GM21423 (cell line): Measurements from ENCODE around the gene MFSD6L.

Experiments used
- ATAC-seq: cut with Tn5 transposase; IDR thresholded peaks from one replicate; pipeline ENCODE4 v1.9.1; 2021; ENCODE audit warnings: mild to moderate bottlenecking, moderate library complexity; ENCODE audit not compliant: unreplicated experiment

MFSD6L gene, protein sequence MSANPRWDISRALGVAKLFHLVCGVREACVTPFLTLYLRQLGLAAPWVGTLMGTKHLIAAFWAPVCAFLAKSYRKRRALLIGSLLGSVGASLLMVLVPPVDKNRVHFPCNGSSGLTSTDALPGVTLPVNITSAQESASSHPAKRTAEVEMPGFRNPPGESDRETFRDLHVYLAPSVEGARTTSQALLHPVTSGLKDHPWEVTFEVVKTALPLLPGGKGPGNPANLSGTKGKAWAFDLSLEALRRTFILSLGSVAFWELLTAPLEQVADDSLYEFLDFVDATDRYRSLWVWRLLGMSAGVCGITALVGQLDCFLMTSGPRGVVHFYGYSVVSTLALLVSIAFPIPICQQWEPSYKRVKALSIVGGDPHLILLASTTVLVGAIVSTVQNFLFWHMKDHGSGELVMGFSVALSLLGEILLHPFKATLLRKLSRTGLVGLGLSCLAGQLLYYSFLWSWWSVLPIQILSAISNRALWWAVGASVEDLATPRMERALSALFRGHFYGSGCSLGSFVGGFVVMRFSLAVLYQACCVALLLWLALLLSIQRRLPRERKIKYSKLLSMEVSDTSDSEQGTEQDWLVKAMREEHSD

DNA sequence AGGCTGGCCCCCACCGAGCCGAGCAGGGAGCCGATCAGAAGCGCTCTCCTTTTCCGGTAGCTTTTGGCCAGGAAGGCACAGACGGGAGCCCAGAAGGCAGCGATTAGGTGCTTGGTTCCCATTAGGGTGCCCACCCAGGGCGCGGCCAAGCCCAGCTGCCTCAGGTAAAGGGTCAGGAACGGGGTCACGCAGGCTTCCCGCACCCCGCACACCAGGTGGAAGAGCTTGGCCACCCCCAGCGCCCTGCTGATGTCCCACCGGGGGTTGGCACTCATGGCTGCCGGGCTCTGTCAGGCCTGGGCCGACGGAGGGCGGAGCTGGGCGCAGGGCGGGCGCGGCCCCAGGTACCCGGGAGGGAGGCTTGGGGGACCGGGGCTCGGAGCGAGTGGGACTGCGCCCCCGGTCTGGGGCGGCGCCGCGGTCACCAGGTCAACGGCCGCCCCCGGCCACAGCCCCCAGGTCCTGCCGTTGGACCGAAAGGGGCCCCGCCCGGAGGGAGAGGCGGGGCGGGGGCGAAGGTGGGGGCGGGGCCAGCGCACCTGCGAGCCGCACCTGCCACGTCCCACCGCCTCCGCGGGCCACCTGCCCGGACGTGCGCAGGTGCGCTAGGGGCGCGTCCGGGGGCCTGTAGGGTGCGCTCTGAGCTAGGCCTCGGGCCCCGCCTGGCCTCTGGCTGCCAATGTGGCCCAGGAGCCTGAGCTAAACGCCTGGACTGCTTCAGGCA lies at the start of gene MFSD6L:
MFSD6L (minus strand) TSS at position 520 of the 724 bp plus-strand sequence; CDS start at position 275, 245 bp downstream.
- no peak for ATAC-seq

DNA sequence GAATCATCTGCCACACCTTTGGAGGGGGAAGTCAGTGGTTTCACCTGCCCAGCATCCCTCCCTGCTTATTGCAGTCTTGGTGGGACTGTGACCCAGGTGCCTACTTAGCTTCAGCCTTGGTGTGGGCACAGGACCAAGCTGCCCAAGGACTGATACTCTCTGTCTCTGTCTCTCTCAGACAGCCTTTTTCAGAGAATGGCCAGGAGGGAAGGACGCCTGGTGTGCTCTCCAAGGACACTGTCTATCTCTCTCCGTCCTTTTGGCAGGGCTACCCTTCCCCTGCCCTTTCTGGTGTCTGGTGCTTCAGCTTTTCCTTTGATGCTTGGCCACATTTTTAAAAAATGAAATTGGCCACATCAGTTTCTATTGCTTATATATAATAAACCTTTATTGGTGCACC lies 48.7 kb upstream of the MFSD6L start:
- no peak for ATAC-seq

DNA sequence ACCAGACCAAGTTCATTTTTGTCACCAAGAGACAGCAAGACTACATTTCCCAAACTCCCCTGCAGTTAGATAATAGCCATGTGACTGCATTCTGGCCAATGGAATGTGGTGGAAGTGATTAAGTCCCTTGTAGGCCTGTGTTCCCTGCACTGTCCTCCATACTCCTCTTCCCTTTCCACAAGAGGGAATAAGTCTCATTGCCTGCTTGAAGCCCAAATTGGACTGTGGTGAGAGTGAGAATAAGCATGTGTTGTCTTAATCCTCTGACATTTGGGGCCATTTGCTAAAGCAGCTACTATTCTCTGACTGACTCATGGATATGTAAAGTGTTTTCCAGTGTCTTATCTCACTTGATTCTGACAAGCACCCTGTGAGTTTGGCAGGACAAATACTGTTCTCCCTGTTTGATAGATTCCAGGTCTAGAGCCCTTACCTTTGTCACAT lies 47.6 kb upstream of the MFSD6L start:
- no peak for ATAC-seq

DNA sequence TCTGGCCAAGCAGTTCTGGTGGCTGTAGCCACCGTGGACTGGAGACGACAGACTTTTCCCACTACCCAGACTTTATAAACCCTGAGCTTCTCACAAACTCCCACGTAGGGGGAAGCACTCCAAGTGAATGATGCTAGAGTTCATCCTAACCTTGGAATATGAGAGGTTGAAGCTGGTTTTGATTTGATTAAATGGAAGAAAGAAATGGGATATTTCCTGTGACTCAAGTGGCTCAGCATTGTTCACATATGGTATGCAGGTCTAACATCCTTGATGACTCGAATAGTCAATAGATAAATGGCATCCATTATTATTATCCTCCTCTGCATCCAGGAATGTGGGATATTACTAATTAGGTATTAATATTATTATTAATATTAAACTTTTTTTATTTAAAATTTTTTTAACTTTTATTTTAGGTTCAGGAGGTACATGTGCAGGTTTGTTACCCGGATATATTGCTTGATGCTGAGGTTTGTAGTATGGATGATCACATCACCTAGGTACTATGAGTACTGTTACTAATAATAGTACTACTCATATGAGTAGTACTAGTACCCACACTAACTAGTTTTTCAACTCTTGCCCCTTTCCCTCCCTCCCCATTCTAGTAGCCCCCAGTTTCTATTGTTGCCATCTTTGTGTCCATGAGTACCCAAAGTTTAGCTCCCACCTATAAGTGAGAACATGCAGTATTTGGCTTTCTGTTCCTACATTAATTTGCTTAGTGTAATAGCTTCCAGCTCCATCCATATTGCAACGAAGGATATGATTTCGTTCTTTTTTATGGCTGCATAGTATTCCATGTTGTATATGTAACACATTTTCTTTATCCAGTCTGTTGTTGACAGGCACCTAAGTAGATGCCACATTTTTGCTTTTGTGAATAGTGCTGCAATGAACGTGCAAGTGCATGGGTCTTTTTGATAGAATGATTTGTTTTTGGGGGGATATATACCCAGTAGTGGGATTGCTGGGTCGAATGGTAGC lies 45.4 kb upstream of the MFSD6L start:
- no peak for ATAC-seq

DNA sequence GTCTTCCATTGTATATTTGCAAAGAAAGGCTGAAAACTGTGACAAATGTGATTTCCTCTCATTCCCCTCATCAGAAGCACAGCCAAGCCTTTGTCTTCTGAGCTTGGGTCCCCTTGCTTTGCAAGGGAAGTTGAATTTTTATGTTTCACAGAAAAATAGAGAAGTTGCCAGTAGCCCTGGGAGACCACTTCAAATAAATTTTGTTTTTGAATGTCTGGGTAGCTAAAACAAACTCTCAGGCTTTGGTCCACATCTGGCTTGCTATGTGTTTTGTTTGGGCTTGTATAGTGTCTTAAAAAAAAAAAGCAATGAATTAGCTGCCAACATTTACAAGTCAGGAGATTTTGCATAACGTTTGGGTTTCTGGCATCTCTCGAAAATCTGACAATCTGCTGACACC lies 44.2 kb upstream of the MFSD6L start:
- no peak for ATAC-seq

DNA sequence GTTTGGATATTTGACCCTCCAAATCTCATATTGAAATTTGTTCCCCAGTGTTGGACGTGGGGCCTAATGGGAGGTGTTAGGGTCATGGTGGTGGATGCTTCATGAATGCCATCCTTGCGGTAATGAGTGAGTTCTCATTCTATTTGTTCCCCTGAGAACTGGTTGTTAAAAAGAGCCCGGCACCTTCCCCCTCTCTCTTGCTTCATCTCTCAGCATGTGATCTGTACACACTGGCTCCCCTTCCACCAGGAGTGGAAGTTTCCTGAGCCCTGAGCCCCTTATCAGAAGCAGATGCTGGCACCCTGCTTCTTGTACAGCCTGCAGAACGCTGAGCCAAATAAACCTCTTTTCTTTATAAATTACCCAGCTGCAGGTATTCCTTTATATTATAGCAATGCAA lies 42.7 kb upstream of the MFSD6L start:
- no peak for ATAC-seq

DNA sequence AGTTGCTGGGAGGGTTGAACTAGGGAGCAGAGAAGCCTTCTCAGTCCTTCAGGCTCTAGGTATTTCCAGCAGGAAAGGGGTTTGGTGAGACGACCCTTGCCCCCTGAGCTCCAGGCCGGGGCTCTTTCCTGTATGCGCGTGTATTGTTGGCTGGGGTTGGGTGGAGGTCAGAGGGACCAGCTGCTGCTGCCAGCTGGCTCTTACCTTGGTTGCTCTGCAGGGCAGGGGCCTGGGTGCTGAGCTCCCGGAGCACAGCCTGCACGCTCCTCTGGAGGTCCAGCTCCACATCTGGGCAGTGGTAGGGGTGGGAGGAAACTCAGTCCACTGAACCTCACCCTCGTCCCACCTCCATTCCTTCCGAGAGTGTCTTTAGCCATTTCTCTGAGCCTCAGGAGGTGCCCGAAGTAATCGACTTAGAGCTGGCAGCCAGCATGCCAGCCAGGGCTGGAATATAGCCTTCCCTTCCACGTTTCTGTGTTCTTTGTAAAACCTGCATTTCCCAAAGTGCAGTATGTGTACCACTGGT lies 40.3 kb upstream of the MFSD6L start:
- no peak for ATAC-seq

DNA sequence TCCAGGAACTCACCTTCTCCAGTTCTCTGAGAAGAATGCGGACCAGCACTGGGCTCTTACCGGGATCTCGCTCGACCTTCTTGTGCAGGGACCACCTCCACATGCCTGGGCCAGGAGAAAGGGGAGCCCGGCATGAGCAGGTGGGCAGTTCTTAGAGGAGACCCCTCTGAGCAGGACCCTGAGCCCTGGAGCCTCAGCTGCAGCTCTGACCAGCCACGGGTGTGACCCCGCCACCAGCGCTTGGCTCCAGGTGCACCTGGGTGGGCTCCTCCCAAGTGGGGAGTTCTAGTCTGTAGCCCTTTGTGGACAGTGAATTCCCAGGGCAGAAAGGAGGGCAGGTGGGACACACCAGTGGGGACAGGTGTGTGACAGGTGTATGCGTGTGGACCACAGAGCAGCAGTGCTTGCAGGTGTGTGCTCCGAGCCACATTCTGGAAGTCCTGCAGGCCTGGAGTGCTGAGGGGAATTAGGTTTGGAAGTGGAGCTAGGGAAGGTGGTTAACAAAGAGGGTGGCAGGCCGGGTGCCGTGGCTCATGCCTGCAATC lies 39.5 kb upstream of the MFSD6L start:
- no peak for ATAC-seq

DNA sequence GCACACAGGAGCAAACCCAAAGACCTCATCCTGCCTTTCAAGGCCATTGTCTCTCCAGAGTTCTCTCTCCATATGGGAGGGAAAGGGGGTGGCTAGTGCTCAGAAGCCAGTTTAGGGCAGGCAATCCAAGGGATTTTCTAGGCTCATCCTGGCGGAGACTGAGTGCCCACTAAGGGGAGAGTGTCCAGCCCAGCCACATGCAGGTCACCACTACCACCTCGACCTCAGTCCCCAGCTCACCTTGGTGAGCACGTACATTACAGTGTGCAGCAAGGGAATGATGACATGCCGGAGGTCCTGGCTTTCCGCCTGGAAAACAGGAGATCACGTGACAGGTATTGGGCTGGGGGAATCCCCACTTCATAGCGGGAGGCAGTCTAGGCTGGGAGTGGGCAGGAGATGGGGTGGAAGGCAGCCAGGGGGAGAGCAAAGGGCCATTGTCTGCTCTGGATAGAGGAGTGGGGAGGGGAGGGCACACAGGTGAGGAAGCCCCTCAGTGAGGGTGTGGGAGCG lies 38.5 kb upstream of the MFSD6L start:
- ATAC-seq, result no peak

DNA sequence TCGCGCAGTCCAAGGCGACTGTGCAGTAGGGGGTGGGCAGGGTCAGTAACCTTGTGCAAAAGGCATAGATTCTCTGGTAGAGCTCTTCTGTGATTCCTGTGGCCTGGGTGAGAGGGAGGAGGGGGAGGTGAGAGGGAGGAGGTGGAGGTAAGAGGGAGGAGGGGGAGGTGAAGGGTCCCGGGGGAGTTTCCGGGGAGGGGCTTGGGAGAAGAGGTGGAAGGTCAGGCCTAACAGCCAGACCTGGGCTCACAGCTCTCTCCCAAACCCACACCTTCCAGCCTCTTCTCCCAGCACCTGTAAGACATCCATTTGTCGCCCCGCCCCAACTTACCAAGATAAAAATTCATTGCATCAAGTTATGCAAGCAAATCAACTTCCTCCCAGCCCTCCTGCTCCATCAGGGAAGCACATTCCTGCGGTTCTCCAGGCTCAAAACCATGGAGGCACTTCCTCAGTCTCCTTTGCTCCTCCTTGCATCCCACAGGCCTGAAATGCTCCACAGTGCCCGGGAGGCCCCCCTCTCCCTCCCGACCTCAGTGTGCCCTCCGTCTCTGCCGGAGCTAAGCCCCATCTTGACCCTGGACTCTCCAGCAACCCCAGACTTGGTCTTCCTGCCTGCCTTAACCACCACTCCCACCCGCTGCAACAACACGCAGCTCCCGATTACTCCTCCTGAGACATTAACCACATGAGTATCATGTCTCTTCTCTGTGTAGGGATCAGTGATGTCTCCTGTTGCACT lies 37.8 kb upstream of the MFSD6L start:
- ATAC-seq, result no peak

DNA sequence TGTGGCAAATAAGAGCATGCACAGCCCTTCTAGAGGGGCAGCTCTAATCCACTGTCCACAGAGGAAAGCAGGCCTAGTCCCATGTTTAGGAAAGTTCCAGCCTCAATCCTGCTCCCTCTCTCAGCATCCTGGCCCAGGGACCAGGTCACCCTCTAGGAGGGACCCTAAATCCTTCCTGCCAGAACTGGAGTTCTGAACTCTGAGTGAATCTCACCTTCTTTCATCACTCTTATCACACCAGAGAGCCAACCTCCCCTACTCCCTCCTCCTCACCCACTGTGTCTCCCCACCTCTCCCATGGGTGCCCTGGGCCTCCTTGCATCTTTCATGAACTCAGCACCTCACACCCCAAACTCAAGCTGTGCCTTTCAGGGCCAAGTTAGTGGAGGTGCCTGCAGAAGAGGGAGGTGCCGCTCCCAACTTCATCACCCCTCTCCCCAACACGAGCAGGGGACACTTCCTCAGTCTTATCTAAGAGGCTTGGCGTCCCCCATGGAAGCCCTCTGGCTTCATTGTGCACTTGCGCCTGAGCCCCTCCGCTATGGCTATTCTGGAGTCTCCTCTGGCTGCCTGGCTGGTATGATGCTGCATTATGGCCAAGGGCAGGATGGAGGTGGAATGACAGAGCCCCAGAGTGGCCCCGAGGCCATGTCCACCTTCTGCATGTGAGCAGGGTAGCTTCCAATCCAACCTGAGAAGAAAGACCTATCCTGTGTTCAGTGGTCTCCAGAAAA lies 36.6 kb upstream of the MFSD6L start:
- no peak for ATAC-seq

DNA sequence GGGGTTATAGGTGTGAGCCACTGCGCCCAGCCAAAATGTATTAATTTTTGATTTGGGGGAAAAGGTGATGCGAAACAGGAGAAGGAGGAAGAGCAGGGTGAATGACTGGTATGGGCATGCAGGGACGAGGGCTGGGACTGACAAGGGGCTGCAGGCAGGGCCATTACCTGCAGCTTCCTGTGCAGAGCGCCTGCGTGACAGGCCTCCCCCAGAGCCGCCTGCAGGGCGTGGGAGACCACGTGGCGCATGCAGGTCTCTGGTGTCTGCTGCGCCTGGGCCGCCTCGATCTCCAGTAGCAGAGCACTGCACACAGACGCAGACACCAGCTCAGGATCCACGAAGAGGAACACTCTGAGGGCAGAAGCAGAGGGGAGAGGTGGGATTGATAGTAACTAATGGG lies 35.9 kb upstream of the MFSD6L start:
- no peak for ATAC-seq

DNA sequence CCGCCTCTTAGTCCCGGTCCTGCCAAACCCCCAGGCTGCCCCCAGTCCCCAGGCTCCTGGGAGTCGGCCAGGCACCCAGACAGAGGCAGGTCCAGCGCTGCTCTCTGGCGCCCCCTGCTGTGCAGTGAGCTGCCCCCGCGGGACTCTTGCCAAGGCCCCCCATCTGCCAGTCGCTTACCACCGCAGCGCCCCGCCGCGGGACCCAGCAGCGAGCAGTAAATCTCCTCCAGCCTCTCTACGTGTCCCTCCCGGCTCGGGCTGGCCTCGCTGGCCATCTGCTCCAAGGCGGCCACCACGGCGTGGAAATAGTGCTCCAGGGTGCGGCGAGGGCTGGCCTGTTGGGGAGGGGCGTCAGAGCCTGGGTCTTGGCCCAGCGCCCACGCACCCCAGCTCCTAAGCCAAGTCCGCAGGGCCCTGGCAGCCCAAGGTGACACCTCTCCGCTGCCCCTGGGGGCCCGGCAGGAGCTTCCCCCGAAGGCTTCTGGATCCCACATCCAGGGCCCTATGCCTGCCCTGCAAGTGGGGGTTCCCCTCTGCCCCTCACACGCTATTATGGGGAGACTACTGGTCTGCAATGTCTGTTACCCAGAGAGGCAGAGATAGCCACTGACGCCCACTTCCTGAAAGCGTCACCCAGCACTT lies 33.7 kb upstream of the MFSD6L start:
- no peak for ATAC-seq

DNA sequence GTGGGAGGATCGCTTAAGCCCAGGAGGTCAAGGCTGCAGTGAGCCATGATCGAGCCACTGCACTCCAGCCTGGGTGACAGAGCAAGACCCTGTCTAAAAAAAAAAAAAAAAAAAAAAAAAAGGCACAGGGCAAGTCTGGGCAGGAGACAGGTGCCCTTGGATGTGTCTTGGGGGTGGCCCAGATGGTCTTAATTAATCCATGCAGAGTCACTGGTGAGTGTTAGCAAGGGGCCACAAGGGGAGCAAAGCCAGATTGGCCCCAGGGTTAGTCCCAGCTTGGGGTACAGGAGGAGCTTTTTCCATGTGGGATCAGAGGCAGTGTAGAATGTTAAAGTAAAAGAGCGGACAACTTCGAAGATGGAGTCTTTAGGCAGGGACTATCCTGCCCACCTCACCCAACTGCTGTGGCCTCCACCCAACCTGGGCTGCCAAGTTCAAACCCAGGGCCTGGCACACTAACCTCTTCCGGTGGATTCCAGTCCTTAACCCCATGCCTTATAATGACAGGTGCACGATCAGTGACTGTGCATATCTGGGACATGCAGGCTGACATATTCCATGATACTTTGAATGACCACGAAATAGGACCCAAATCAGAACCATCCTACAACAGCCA lies 32.2 kb upstream of the MFSD6L start:
- no peak for ATAC-seq

DNA sequence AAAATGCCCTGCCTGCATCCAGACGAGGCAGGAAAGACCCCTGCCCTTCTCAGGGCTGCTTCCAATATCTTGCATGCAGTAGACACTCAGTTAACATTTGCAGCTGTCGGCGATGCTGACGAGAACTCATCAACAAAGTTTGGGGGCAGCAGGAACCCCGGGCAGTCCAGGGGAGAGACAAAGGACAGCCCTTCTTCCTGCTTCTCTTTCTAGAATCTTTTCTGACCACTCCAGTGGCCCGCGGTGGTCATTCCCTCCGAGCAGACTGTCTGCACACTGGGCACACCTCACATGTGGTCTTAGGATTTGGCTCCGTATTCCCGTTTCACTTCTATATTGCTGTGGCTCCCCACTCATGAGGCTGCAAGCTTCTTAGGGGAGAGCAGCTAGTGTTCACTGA lies 31.0 kb upstream of the MFSD6L start:
- no peak for ATAC-seq

DNA sequence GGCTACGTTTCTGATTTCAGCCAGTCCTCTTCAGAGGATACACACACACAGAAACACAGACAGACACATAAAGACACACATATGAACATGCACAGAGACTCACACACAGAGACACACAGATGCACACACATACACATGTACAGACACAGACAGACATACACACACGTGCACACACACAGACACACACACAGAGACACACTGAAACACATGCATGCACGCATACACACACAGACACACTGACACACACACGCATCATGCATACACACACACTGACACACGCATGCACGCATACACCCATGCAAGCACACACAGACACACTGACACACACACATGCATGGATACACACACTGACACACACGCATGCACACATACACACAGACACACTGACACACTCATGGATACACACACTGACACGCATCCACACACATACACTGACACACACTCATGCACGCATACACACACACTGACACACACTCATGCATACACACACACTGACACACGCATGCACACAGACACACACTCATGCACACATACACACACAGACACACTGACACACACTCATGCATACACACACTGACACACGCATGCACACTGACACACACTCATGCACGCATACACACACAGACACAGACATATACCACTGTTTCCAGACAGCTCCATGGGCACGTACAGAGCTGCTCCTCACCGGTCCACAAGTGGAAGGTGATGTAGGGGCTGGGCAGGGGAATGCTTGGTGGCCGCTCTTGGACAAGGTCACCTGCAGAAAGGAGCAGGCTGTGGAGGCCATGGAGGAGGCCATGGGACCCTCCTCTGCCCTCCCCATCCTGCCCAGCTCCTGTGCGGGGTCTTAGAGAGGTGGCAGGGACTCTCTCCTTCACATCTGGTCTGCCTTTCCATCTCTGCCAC lies 30.1 kb upstream of the MFSD6L start:
- no peak for ATAC-seq

DNA sequence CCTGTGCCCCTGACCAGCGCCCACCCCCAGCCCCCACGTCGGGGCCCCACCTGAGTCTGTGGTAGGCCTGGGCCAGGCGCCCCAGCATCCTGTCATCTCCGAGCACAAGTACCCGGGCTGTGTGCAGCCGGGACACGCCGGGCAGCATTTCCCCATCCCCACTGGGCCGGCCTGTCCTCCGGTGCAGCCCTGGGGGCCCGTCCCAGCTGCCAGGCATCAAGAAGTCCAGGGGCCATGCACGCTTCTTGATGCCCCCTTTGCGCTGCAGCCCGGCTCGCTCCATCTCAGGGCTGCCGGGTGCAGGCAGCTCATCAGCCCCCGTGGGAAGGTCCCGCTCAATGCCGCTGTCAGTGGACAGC lies 29.3 kb upstream of the MFSD6L start:
- no peak for ATAC-seq
